HG02678 (cell line): ENCODE measurements around the gene SLC51A.
"Not testable (repeated sequence)": the region's sequence is repeated elsewhere in the genome, so short reads cannot be mapped to it uniquely, and the experiment has no call there.

ENCODE experiments used
- ATAC-seq: cut with Tn5 transposase; IDR thresholded peaks from one replicate; pipeline ENCODE4 v1.9.1; 2021; ENCODE audit warnings: mild to moderate bottlenecking, moderate library complexity; ENCODE audit not compliant: unreplicated experiment

SLC51A gene

GRCh38 chr3:196237203-196237602, 20.9 kb downstream of the SLC51A start:
- ATAC-seq, result peak; percentile 51

- no peak for ATAC-seq
These were observed 22.6 kb downstream of the SLC51A start for GRCh38 chr3:196238612-196239560.

- no peak for ATAC-seq
These were observed 24.1 kb downstream of the SLC51A start for GRCh38 chr3:196240424-196240823.

GRCh38 chr3:196241704-196242103, 25.4 kb downstream of the SLC51A start:
- no peak for ATAC-seq

- ATAC-seq, result not testable (repeated sequence)
These were observed 27.8 kb downstream of the SLC51A start for GRCh38 chr3:196244166-196244565.

GRCh38 chr3:196246612-196247308, 30.4 kb downstream of the SLC51A start:
- no peak for ATAC-seq

- no peak for ATAC-seq
These were observed 35.6 kb downstream of the SLC51A start for GRCh38 chr3:196251918-196252317.

- ATAC-seq, result no peak
These were observed 38.3 kb downstream of the SLC51A start for GRCh38 chr3:196254376-196255283.

- ATAC-seq, result no peak
These were observed 39.4 kb downstream of the SLC51A start for GRCh38 chr3:196255776-196256175.

- no peak for ATAC-seq
These were observed 44.5 kb downstream of the SLC51A start for GRCh38 chr3:196260784-196261183.

GRCh38 chr3:196263819-196264218, 47.5 kb downstream of the SLC51A start:
- no peak for ATAC-seq

- ATAC-seq, result no peak
These were observed 52.2 kb downstream of the SLC51A start for GRCh38 chr3:196268284-196269163.

GRCh38 chr3:196270499-196270898, 54.2 kb downstream of the SLC51A start:
- no peak for ATAC-seq

GRCh38 chr3:196272826-196273225, 56.5 kb downstream of the SLC51A start:
- ATAC-seq, result no peak

GRCh38 chr3:196273655-196274054, 57.3 kb downstream of the SLC51A start:
- ATAC-seq, result no peak

- ATAC-seq, result peak; percentile 84
These were observed 58.3 kb downstream of the SLC51A start for GRCh38 chr3:196274585-196274984.

- no peak for ATAC-seq
These were observed 58.8 kb downstream of the SLC51A start for GRCh38 chr3:196275126-196275525.

- no peak for ATAC-seq
These were observed 64.5 kb downstream of the SLC51A start for GRCh38 chr3:196280689-196281440.

GRCh38 chr3:196281962-196282361, 65.6 kb downstream of the SLC51A start:
- ATAC-seq, result no peak
